Measurements from ENCODE around the gene CAMKMT. TPM values are rescaled to one million over a fixed set of nuclear protein-coding genes. Genes with fewer than 3 reads are reported as not detected.

Gene CAMKMT
- total RNA-seq, 1 donor from 2014 or later, result 11.9 TPM

GRCh38 chr2:44547718-44548117, 186.0 kb downstream of the CAMKMT start:
- Mint-ChIP-seq H3K4me3 (no peak overlapping the region), H3K9me3 (no peaks in the 10 kb centered on the region), H3K27ac (ENCODE audit: unreplicated experiment) (no peak overlapping the region), H3K4me1 (peaks cover 48% of the 10 kb centered on the region), H3K36me3 (ENCODE audit: low read depth) (no peaks in the 10 kb centered on the region), H3K27me3 (ENCODE audit: low read depth) (no peaks in the 10 kb centered on the region)
- TF ChIP-seq, protein P1, sequence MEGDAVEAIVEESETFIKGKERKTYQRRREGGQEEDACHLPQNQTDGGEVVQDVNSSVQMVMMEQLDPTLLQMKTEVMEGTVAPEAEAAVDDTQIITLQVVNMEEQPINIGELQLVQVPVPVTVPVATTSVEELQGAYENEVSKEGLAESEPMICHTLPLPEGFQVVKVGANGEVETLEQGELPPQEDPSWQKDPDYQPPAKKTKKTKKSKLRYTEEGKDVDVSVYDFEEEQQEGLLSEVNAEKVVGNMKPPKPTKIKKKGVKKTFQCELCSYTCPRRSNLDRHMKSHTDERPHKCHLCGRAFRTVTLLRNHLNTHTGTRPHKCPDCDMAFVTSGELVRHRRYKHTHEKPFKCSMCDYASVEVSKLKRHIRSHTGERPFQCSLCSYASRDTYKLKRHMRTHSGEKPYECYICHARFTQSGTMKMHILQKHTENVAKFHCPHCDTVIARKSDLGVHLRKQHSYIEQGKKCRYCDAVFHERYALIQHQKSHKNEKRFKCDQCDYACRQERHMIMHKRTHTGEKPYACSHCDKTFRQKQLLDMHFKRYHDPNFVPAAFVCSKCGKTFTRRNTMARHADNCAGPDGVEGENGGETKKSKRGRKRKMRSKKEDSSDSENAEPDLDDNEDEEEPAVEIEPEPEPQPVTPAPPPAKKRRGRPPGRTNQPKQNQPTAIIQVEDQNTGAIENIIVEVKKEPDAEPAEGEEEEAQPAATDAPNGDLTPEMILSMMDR (conservative IDR thresholded peaks at IDR 0.05), result no peak
- DNase-seq (ENCODE audit: low read depth, low spot score), result no peak

GRCh38 chr2:44548221-44549098, 186.7 kb downstream of the CAMKMT start:
- H3K27ac Mint-ChIP-seq (ENCODE audit: unreplicated experiment), result no peak overlapping the region
- no peak for DNase-seq (ENCODE audit: low read depth, low spot score)
- no peaks in the 10 kb centered on the region for H3K9me3 Mint-ChIP-seq
- peaks cover 48% of the 10 kb centered on the region for H3K4me1 Mint-ChIP-seq
- TF ChIP-seq, protein P1 (conservative IDR thresholded peaks at IDR 0.05), result no peak
- no peak overlapping the region for H3K4me3 Mint-ChIP-seq
- no peaks in the 10 kb centered on the region for H3K27me3 Mint-ChIP-seq (ENCODE audit: low read depth)
- no peaks in the 10 kb centered on the region for H3K36me3 Mint-ChIP-seq (ENCODE audit: low read depth)

GRCh38 chr2:44549099-44549471, 187.3 kb downstream of the CAMKMT start:
- no peak for DNase-seq (ENCODE audit: low read depth, low spot score)
- no peaks in the 10 kb centered on the region for H3K9me3 Mint-ChIP-seq
- peaks cover 47% of the 10 kb centered on the region for H3K4me1 Mint-ChIP-seq
- H3K36me3 Mint-ChIP-seq (ENCODE audit: low read depth), result no peaks in the 10 kb centered on the region
- H3K27me3 Mint-ChIP-seq (ENCODE audit: low read depth), result no peaks in the 10 kb centered on the region
- H3K4me3 Mint-ChIP-seq, result no peak overlapping the region
- TF ChIP-seq, protein P1 (conservative IDR thresholded peaks at IDR 0.05), result no peak
- no peak overlapping the region for H3K27ac Mint-ChIP-seq (ENCODE audit: unreplicated experiment)

GRCh38 chr2:44549856-44550255, 188.1 kb downstream of the CAMKMT start:
- H3K9me3 Mint-ChIP-seq, result no peaks in the 10 kb centered on the region
- H3K36me3 Mint-ChIP-seq (ENCODE audit: low read depth), result no peaks in the 10 kb centered on the region
- TF ChIP-seq, protein P1 (conservative IDR thresholded peaks at IDR 0.05), result no peak
- H3K27ac Mint-ChIP-seq (ENCODE audit: unreplicated experiment), result no peak overlapping the region
- peaks cover 43% of the 10 kb centered on the region for H3K4me1 Mint-ChIP-seq
- H3K4me3 Mint-ChIP-seq, result no peak overlapping the region
- H3K27me3 Mint-ChIP-seq (ENCODE audit: low read depth), result no peaks in the 10 kb centered on the region
- no peak for DNase-seq (ENCODE audit: low read depth, low spot score)

DNA sequence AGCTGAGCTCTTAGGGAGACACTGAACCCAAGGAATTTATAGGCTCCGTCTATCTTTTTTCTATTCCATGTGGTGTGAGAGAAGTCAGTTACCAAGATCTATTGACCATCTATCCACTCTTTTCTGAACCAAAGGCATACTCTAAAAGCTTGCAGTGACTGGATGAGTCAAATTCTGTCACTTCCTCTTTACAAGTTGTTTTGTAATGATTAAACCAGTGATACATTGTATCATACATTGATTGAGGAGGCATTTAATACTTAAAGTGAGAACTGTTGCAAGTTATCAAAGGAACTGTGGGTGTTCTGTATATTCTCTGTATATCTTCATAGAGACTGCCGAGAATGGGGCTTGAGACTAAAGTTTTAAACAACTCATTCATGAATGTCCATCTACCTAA, 188.8 kb downstream of the CAMKMT start:
- no peaks in the 10 kb centered on the region for H3K36me3 Mint-ChIP-seq (ENCODE audit: low read depth)
- DNase-seq (ENCODE audit: low read depth, low spot score), result no peak
- no peaks in the 10 kb centered on the region for H3K27me3 Mint-ChIP-seq (ENCODE audit: low read depth)
- no peaks in the 10 kb centered on the region for H3K9me3 Mint-ChIP-seq
- H3K4me1 Mint-ChIP-seq, result peaks cover 43% of the 10 kb centered on the region
- no peak overlapping the region for H3K4me3 Mint-ChIP-seq
- TF ChIP-seq, protein P1 (conservative IDR thresholded peaks at IDR 0.05), result no peak
- no peak overlapping the region for H3K27ac Mint-ChIP-seq (ENCODE audit: unreplicated experiment)

Measured in neural crest cell (in vitro differentiated cells).